Measurements from ENCODE around the gene TUBB4B. TPM values are rescaled to one million over a fixed set of nuclear protein-coding genes. Genes with fewer than 3 reads are reported as not detected.

TUBB4B gene
- total RNA-seq, 1 donor from 2014 or later: 312 TPM

DNA sequence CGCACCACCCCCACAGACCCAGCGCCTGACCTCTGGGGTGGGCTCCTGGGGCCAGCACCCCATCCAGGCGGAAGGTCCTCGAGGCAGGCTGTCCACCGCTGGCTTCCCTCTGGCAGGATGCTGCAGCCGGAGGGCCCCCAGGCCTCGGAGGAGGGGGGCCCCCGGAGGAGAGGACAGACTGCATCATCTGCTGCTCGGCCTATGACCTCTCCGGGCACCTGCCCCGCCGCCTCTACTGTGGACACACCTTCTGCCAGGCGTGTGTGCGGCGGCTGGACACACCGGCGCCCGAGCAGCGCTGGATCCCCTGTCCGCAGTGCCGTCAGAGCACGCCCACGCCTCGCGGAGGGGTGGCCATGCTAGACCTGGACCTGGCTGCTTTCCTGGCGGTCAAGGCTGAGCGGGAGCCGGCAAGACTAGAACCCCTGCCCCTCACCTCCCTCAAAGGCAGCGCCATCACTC is 12.6 kb upstream of the TUBB4B start:
- intact Hi-C loops (cut with DNase I): loop anchor here (5.0 kb wide), 2 partner anchors 36 to 129 kb away; no protein-coding TSS in a partner anchor
- Histone ChIP-seq H3K4me1 (peaks cover 20% of the 10 kb centered on the region), H3K27me3 (peaks cover 4% of the 10 kb centered on the region), H3K27ac (no peak overlapping the region), H3K4me3 (no peak overlapping the region), H3K36me3 (no peaks in the 10 kb centered on the region), H3K9me3 (no peaks in the 10 kb centered on the region)
- no peak for DNase-seq (ENCODE audit: extremely low spot score in 2 of 2)
- TF ChIP-seq POLR2AphosphoS5 (IDR thresholded peaks at IDR 0.05; ENCODE audit: insufficient read depth in 1 of 2, low read depth in 1 of 2): no peak
- TF ChIP-seq, protein P1, sequence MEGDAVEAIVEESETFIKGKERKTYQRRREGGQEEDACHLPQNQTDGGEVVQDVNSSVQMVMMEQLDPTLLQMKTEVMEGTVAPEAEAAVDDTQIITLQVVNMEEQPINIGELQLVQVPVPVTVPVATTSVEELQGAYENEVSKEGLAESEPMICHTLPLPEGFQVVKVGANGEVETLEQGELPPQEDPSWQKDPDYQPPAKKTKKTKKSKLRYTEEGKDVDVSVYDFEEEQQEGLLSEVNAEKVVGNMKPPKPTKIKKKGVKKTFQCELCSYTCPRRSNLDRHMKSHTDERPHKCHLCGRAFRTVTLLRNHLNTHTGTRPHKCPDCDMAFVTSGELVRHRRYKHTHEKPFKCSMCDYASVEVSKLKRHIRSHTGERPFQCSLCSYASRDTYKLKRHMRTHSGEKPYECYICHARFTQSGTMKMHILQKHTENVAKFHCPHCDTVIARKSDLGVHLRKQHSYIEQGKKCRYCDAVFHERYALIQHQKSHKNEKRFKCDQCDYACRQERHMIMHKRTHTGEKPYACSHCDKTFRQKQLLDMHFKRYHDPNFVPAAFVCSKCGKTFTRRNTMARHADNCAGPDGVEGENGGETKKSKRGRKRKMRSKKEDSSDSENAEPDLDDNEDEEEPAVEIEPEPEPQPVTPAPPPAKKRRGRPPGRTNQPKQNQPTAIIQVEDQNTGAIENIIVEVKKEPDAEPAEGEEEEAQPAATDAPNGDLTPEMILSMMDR (IDR thresholded peaks at IDR 0.05): no peak
- no peak for TF ChIP-seq POLR2A (IDR thresholded peaks at IDR 0.05)

- intact Hi-C loops (cut with DNase I): loop anchor here (5.0 kb wide), 2 partner anchors 37 to 128 kb away; no protein-coding TSS in a partner anchor
- peaks cover 4% of the 10 kb centered on the region for H3K27me3 ChIP-seq
- no peaks in the 10 kb centered on the region for H3K9me3 ChIP-seq
Observed at GRCh38 chr9:137228968-137229896, 11.9 kb upstream of the TUBB4B start.

GRCh38 chr9:137229903-137230704 is 11.0 kb upstream of the TUBB4B start:
- H3K4me1 ChIP-seq: peaks cover 11% of the 10 kb centered on the region
- no peak for TF ChIP-seq POLR2AphosphoS5 (IDR thresholded peaks at IDR 0.05; ENCODE audit: insufficient read depth in 1 of 2, low read depth in 1 of 2)
- TF ChIP-seq POLR2A (IDR thresholded peaks at IDR 0.05): no peak
- TF ChIP-seq, protein P1 (IDR thresholded peaks at IDR 0.05): no peak
- no peaks in the 10 kb centered on the region for H3K36me3 ChIP-seq
- intact Hi-C loops (cut with DNase I): loop anchor here (5.0 kb wide), 2 partner anchors 38 to 127 kb away; no protein-coding TSS in a partner anchor
- H3K9me3 ChIP-seq: no peaks in the 10 kb centered on the region
- no peak overlapping the region for H3K4me3 ChIP-seq
- H3K27ac ChIP-seq: no peak overlapping the region
- peaks cover 4% of the 10 kb centered on the region for H3K27me3 ChIP-seq
- no peak for DNase-seq (ENCODE audit: extremely low spot score in 2 of 2)

More at GRCh38 chr9:137228968-137229896, 11.9 kb upstream of the TUBB4B start:
- no peak overlapping the region for H3K4me3 ChIP-seq
- no peak for TF ChIP-seq POLR2AphosphoS5 (IDR thresholded peaks at IDR 0.05; ENCODE audit: insufficient read depth in 1 of 2, low read depth in 1 of 2)
- TF ChIP-seq POLR2A (IDR thresholded peaks at IDR 0.05): no peak
- TF ChIP-seq, protein P1 (IDR thresholded peaks at IDR 0.05): no peak
- H3K27ac ChIP-seq: no peak overlapping the region
- no peak for DNase-seq (ENCODE audit: extremely low spot score in 2 of 2)
- H3K4me1 ChIP-seq: peaks cover 14% of the 10 kb centered on the region
- H3K36me3 ChIP-seq: no peaks in the 10 kb centered on the region

DNA sequence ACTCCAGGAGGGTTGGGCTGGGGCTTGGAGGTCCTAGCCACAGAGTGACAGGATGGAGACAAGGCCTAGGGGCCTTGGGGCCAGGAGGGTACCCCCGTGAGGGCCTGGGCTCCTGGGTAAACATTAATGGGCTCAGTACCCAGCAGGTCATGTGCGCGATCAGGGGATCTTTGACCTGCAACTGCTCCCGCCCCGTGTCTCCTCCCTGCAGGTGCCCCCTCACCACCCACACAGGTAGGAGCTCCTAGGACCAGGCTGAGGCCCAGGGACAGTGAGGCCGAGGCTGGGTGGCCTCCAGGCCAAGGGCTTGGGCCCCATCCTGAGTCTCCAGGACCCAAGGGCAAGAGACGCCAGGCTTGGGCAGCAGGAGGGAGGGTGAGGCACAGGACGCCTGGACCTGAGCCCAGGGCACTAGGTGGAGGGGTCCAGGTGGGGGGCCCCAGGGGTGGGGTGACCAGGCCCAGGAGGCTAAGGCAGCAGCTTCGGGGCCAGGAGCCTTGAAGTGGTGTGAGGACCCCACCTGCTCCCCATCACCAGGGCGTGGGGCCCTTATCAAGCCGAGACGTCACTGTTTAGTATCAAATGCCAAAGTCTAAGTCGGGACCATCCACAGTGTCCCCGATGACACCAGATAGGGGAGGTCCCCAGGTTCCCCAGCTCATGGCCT is 10.2 kb upstream of the TUBB4B start, which contains the start of gene SLC34A3:
Gene SLC34A3, plus strand, starts transcription at position 197 of the 667 bp plus-strand sequence. CDS start 802 bp downstream, outside the sequence.
- Histone ChIP-seq H3K27ac (no peak within 1 kb of the TSS), H3K36me3 (no peaks in the 10 kb centered on the region), H3K27me3 (peaks cover 4% of the 10 kb centered on the region), H3K4me3 (no peak within 1 kb of the TSS), H3K4me1 (peaks cover 15% of the 10 kb centered on the region), H3K9me3 (no peaks in the 10 kb centered on the region)
- intact Hi-C loops (cut with DNase I): no loop called here
- TF ChIP-seq POLR2AphosphoS5 (IDR thresholded peaks at IDR 0.05; ENCODE audit: insufficient read depth in 1 of 2, low read depth in 1 of 2) (no peak), POLR2A (IDR thresholded peaks at IDR 0.05) (no peak)
- TF ChIP-seq, protein P1 (IDR thresholded peaks at IDR 0.05): no peak
- DNase-seq (ENCODE audit: extremely low spot score in 2 of 2): no peak

Data from vagina (tissue), 2 donors.